PFSK-1 (cell line): Measurements from ENCODE around the gene NYNRIN.

ENCODE experiments used
- POLR2AphosphoS5 ChIP-seq: IDR thresholded peaks from 2 replicates; pipeline ENCODE4 v1.6.1; 2012; ENCODE audit warnings: low read depth, mild to moderate bottlenecking, control low read depth, low read length, moderate library complexity
- REST ChIP-seq, 2 experiments: IDR thresholded peaks; 2 replicates each; pipeline versions ENCODE4 v1.6.1 to v1.8.0; 2011 to 2012; ENCODE audit warnings: low read depth in 2 of 2, low read length in 2 of 2, control low read depth in 1 of 2, inconsistent platforms in 1 of 2, mild to moderate bottlenecking in 1 of 2, moderate library complexity in 1 of 2; ENCODE audit not compliant: insufficient read depth in 1 of 2
- SIN3A ChIP-seq: IDR thresholded peaks from 2 replicates; pipeline ENCODE4 v1.6.1; 2012; ENCODE audit warnings: mild to moderate bottlenecking, low read length, moderate library complexity, borderline replicate concordance; ENCODE audit not compliant: insufficient read depth
- TAF1 ChIP-seq: IDR thresholded peaks from 2 replicates; pipeline ENCODE4 v1.6.1; 2012; ENCODE audit warnings: low read length, control low read depth, borderline replicate concordance; ENCODE audit not compliant: insufficient read depth

- TF ChIP-seq POLR2AphosphoS5: no peak
- TF ChIP-seq TAF1: no peak
- no peak for TF ChIP-seq REST (IDR thresholded peaks at IDR 0.05; ENCODE audit: insufficient read depth in 1 of 2, low read depth in 2 of 2, low read length in 2 of 2)
- no peak for TF ChIP-seq SIN3A
These were observed 16.1 kb downstream of the NYNRIN start for GRCh38 chr14:24414732-24415420.
